MM.1S (cell line): ENCODE results near the gene EFCAB6.

Experiments used
- EZH2 ChIP-seq: fragments of 300-600 bp; sonication (generic); optimal IDR thresholded peaks from 2 replicates; pipeline ENCODE3; 2017; ENCODE audit warnings: low read depth, mild to moderate bottlenecking, antibody characterized with exemption, low read length, mixed read lengths
- TF ChIP-seq, protein P1 (sequence below): fragments of 300-600 bp; sonication (generic); IDR thresholded peaks from 2 replicates; pipeline ENCODE4 v1.5.1; 2016; ENCODE audit warnings: antibody characterized with exemption, low read length, mixed read lengths

DNA sequence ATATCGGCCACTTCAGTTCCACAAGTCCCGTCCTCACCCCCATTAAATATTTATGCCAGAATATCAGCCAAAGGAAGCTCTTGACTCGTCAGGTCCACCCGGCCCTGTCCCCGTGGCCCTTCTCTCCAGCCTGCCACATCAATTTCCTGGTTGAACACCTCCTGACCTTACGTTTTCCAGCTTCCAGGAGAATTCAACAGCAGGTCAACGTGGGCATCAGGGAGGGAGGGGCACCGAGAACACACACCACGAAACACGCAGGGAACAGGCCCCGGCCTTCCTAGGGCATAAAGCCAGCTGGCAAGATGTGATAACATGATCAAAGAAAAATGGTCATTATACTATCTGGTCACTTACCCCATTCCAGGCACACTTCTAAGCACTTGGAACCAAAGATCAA is 34.9 kb upstream of the EFCAB6 start:
- TF ChIP-seq, protein P1, sequence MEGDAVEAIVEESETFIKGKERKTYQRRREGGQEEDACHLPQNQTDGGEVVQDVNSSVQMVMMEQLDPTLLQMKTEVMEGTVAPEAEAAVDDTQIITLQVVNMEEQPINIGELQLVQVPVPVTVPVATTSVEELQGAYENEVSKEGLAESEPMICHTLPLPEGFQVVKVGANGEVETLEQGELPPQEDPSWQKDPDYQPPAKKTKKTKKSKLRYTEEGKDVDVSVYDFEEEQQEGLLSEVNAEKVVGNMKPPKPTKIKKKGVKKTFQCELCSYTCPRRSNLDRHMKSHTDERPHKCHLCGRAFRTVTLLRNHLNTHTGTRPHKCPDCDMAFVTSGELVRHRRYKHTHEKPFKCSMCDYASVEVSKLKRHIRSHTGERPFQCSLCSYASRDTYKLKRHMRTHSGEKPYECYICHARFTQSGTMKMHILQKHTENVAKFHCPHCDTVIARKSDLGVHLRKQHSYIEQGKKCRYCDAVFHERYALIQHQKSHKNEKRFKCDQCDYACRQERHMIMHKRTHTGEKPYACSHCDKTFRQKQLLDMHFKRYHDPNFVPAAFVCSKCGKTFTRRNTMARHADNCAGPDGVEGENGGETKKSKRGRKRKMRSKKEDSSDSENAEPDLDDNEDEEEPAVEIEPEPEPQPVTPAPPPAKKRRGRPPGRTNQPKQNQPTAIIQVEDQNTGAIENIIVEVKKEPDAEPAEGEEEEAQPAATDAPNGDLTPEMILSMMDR: no peak
- TF ChIP-seq EZH2: no peak
